HEK293T (cell line): ENCODE results near the gene IKZF1.

Source experiments
- BHLHE40 ChIP-seq: fragments of 450-650 bp; IDR thresholded peaks from 2 replicates; pipeline ENCODE4 v1.6.1; 2016; ENCODE audit warnings: mild to moderate bottlenecking, moderate library complexity, borderline replicate concordance
- ELF4 ChIP-seq: fragments of 450-650 bp; IDR thresholded peaks from 2 replicates; pipeline ENCODE4 v1.6.1; 2017; ENCODE audit warnings: antibody characterized with exemption
- FOXM1 ChIP-seq: fragments of 450-650 bp; IDR thresholded peaks from 2 replicates; pipeline ENCODE4 v1.6.1; 2017; ENCODE audit warnings: mild to moderate bottlenecking, borderline replicate concordance
- HDGF ChIP-seq: fragments of 450-650 bp; IDR thresholded peaks from 2 replicates; pipeline ENCODE4 v1.6.1; 2017; ENCODE audit warnings: antibody characterized with exemption, borderline replicate concordance
- LEF1 ChIP-seq: fragments of 450-650 bp; IDR thresholded peaks from 2 replicates; pipeline ENCODE4 v1.6.1; 2017; ENCODE audit warnings: mild to moderate bottlenecking, borderline replicate concordance
- SP1 ChIP-seq: fragments of 450-650 bp; IDR thresholded peaks from 2 replicates; pipeline ENCODE4 v1.6.1; 2017
- SUZ12 ChIP-seq: fragments of 450-650 bp; IDR thresholded peaks from 2 replicates; pipeline ENCODE4 v1.6.1; 2016; ENCODE audit warnings: mild to moderate bottlenecking
- TF ChIP-seq, protein P1 (sequence below): fragments of 450-650 bp; IDR thresholded peaks from 2 replicates; pipeline ENCODE4 v1.6.1; 2016

- TF ChIP-seq FOXM1 (no peak), ELF4 (no peak), BHLHE40 (no peak), SP1 (no peak), HDGF (no peak), SUZ12 (no peak), LEF1 (no peak)
- TF ChIP-seq, protein P1, sequence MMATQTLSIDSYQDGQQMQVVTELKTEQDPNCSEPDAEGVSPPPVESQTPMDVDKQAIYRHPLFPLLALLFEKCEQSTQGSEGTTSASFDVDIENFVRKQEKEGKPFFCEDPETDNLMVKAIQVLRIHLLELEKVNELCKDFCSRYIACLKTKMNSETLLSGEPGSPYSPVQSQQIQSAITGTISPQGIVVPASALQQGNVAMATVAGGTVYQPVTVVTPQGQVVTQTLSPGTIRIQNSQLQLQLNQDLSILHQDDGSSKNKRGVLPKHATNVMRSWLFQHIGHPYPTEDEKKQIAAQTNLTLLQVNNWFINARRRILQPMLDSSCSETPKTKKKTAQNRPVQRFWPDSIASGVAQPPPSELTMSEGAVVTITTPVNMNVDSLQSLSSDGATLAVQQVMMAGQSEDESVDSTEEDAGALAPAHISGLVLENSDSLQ = no peak
These were observed 102.4 kb downstream of the IKZF1 start for GRCh38 chr7:50406935-50407334.
